GM19193 (cell line): Measurements from ENCODE around the gene SLC37A1.

Experiments used
- POLR2A ChIP-seq: IDR thresholded peaks from 4 replicates; pipeline ENCODE4 v1.6.1; 2011; ENCODE audit not compliant: insufficient read depth, insufficient read length; ENCODE audit errors: extremely low read depth

The SLC37A1 gene

DNA sequence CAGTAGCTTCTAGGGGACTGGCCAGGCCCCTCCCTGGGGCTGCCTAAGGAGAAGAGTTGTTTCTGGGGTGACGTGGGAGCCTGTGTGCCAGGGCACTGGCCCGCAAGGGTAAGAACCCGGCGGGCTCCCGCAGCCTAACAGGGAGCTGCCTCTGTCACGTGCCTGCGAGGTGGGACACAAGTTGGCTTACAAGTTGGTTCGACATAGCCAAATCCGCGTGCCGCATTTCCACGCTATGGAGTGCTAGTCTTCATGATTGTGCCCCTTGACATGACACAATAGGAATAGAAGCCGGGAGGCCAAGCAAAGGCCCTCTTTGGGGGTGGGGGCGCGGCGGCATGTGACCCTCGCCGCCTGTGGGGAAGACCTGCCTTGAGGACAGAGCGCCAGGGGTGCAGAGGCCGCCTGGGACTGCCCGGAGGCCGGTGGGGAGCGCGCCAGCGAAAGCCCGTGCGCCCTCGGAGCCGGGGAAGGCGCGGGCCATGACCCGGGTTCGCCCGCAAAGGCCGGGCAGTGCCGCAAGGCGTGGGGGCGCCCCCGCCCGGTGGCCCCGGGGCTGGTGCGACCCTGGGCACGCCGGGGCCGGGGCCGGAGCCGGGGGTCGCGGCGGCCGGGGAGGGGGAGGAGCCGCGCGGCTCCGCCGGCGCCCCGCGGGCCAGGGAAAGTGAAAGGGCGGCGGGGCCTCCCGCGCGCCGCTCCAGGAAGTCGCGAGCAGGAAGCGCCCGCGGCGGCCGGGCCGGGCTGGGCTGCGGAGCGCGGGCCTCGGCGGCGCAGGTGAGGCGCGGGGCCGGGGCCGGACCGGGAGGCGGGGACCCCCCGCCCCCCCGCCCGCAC, at the start of gene SLC37A1:
Gene SLC37A1 (plus strand): TSS at position 702 of the 834 bp plus-strand sequence. CDS start 4,603 bp downstream, outside the sequence.
- TF ChIP-seq POLR2A, result no peak

- TF ChIP-seq POLR2A, result no peak
Observed at GRCh38 chr21:42463861-42464515, 49.7 kb upstream of the SLC37A1 start.

DNA sequence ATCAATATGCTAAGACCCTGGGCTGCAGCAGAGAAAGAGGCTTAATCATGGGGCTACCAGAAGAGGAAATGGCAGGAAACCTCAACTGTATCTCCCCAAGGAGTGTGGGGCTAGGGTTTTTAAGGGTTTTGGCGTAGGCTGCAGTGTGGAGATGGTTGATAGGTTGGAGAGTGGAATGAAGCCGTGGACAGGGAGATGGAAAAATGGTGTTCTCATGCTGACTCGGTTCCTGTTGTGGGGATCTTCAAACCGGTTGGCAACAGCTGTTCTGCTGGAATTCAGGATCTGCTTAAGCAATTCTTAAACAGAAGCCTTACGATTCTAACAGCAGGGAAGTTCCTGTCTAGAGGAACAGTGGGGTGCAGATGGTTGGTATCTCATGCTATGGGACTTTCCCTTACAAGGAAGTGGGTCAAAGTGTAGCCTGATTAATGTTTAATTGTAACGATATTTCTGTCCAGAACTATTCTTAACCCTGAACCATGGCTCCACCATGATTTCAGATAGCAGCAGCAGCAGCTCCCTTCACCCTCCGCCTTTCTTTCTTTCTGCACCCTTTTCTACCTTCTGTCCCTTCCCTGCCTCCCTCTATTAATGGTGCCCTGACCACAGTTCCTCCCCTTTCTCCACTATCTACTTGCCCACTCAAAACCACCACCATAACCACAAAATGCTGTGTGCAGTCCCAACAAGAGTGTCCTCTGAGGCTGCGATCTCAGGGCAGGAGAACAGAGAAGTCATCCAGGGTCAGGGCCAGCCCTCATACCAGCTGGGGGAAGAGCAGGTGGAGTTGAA, 48.4 kb upstream of the SLC37A1 start:
- no peak for TF ChIP-seq POLR2A

DNA sequence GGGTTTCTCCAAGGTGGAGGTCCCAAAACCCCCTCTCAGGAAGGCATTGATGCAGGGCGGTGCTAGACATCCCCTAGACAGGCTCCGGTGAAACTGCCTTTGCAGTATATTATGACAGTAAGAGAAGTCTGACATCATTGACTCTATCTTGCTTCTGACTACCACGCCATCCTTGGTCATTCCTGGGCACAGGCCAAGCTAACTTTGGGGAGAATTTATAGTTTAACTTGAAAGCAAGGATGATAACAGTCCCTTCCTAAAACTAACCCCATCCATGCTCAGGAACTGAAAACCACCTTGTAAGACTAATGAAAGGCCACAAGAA, 47.9 kb upstream of the SLC37A1 start:
- TF ChIP-seq POLR2A, result no peak

DNA sequence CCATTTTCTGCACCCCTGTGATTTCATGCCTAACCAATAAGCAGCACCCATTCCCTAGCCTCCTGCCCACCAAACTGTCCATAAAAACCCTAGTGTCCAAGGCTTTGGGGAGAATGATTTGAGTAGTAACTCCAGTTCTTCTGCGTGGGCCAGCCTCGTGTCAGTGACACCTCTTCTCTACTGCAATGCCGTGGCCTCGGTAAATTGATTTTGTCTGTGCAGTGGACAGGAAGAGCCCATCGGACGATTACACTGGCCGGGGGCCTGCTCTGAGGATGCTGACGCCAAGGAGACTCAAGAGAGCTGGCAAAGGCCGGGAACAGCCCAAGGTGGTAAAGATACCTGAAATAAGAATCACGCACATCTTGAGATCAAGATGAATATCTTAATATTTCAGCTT, 47.0 kb upstream of the SLC37A1 start:
- TF ChIP-seq POLR2A, result no peak

GRCh38 chr21:42467140-42467983, 46.3 kb upstream of the SLC37A1 start:
- no peak for TF ChIP-seq POLR2A

GRCh38 chr21:42468491-42469131, 45.0 kb upstream of the SLC37A1 start:
- no peak for TF ChIP-seq POLR2A

GRCh38 chr21:42469272-42469671, 44.4 kb upstream of the SLC37A1 start:
- TF ChIP-seq POLR2A, result no peak

GRCh38 chr21:42471206-42471605, 42.4 kb upstream of the SLC37A1 start:
- no peak for TF ChIP-seq POLR2A

- no peak for TF ChIP-seq POLR2A
Observed at GRCh38 chr21:42471716-42472330, 41.8 kb upstream of the SLC37A1 start.

- TF ChIP-seq POLR2A, result no peak
Observed at GRCh38 chr21:42472521-42472920, 41.1 kb upstream of the SLC37A1 start.

GRCh38 chr21:42473498-42474042, 40.1 kb upstream of the SLC37A1 start:
- no peak for TF ChIP-seq POLR2A

DNA sequence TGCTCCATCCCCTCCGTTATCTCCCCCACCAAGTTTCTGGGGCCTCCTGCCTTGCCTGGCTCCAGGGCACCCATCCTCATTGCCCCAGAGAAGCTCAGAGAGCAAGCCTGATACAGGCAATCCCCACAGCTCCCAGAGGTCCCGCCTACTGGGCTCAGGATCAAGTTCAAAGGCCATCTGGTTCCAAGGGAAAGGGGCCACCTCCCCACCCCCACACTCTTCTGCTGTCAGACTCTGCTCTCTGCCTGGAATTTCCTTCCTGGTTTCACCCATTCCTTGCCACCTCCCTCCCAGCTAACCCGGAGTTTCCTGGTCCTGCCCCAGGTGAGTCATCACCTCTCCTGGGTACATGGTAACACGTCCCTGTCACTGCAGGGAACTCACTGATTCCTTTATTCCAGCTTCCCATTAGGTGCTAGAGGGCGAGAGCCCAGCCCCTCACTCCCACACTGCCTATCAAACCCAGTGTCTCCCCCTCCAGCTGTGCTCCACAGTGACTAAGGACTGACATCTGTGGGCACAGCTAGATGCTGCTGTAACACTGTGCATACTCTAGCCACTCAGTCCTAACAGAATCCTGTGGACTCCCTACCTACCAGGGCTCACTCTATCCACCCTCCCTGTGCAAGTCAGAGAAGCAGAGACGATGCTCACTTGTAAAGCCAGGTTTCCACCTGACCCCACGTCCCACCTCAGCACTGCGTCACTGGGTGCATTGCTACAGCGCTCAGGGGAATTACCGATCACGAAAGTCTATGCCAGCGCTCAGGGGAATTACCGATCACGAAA, 39.4 kb upstream of the SLC37A1 start:
- no peak for TF ChIP-seq POLR2A

GRCh38 chr21:42475036-42475435, 38.6 kb upstream of the SLC37A1 start:
- no peak for TF ChIP-seq POLR2A
